HG02938 (cell line): Measurements from ENCODE around the gene SAMSN1.

Source experiments
- ATAC-seq: cut with Tn5 transposase; IDR thresholded peaks from one replicate; pipeline ENCODE4 v1.9.1; 2021; ENCODE audit warnings: mild to moderate bottlenecking, moderate library complexity; ENCODE audit not compliant: unreplicated experiment

SAMSN1 gene

DNA sequence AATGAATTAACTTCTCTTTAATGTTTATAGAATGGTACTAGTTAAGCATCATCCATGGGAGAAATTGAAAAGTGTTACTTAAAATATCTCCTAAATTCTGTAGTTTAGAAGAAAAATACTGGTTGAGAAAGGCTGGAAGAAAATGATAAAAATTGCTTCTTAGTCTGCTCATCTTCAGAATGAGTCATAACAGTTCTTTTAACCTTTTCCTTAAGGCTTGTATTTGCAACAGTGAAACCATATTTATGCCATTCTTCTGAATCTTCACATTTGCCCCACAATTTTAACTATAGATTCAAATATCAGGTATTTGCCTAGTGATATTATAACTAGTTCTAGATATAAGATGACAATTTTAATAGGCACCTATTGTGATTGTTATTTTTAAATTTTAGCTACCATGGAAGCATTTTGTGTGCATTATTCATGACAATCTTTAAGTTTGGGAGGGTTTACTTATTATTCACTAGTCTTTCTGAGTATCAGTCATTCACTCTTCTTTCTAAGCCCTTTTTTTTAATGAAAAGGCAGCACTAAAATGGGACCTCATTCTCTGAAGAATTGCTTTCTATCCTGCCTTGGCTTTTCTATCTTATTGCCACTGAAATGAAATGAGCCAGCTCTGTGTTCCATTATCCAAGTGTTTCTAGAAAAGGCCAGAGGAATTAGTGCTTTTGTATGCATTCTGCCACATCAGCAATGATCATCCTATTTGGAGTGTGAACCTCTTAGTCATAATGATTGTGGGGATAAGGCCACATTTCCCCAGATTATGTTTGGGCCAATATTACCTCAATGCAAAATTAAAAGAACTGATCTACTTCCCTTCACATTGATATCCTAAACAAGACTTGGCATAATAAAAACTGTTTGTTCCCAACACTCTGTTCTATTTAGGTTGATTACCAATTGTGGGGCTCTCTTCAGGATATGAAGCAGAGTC, 58.4 kb downstream of the SAMSN1 start:
- ATAC-seq, result no peak

DNA sequence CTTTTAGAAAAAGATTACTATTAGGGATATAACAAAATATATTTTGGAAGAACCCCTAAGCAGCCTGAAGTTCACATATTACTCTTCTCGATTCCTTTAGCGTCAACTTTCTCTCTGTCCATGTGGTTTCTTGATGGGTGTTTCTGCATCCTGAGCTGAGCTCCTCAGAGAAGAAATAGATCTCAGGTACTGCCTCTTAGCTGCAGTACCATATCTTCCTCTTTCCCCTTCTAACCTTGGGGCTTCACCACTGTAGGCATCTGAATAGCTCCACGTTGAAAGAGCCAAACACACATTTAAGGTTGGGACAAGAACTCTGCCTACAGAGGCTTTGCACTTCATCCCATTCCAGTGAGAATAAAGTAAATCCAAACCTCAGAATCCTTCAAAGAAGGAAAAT, 59.2 kb downstream of the SAMSN1 start:
- ATAC-seq, result no peak

DNA sequence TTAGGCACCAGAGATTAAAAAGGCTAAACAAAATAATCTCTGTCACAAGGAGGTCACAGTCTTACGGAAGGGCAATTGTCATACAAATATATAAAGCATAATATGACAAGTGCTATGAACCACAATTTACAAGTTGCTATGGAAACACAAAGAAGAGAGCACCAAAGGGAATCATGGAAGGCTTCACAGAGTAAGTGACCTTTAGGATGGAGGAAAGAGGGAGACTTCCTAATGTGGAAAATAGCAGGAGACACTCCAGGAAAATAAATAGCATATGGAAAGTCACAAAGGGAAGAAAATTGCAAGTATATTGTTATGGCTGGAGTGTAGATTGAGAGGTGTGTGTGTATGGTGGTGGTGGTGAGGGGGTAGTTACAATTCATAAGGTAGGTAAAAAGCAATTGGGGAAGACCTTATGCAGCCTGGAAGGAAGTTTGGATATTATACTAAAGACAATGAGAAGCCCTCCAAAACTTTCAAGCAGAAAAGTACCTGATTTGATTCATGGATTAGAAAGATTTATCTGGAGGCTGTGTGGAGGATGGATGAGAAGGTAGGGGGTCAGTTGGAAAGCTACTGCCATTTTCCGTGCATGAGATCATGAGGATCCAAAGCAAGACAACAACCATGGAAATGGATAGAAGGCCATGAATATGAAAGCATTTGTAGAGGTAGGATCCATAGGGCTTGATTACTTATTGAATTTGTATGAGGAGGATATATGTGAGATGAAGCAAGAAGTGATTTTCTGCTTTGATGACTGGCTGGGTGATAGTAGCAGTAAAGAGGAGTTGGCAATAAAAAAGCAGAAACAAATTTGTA, 61.7 kb downstream of the SAMSN1 start:
- no peak for ATAC-seq

DNA sequence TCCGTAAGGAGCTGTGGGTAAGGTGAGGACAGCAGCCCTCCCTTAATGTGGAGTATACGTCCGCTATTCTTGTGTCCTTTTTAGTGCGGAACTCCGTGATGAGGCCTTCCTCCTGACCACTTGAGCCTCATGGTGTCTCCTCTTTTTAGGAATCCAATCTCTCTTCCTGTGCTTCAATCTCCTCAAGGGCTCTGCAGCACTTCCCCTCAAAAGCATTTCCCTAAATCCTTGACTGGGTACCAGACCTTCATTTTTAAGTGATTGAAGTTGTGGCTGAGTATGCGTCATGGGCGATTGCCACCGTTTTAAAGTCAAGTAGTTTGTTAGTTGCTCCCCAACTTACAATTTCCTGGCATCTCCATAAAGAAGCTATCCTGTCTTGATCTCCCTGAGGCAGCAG, 62.8 kb downstream of the SAMSN1 start:
- no peak for ATAC-seq

DNA sequence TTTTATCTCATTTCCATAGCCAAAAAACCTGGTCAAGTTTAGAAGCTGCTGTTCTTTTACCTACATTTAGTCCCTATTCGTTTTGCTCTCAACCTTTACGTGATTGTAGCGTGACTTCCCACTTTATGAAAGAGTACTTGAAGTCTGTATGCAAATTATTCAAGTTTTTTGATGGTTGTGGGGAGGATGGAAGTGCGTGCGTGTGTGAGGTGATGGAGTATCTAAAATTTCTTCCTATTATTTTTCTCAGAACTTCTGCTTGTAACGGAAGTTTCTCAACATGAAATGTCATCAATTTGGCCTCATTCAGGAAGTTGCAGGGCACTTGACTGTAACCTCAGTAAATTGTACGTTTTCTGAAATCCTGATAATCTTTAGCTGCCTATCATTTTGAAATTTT, 64.0 kb downstream of the SAMSN1 start:
- ATAC-seq, result peak; percentile 49

DNA sequence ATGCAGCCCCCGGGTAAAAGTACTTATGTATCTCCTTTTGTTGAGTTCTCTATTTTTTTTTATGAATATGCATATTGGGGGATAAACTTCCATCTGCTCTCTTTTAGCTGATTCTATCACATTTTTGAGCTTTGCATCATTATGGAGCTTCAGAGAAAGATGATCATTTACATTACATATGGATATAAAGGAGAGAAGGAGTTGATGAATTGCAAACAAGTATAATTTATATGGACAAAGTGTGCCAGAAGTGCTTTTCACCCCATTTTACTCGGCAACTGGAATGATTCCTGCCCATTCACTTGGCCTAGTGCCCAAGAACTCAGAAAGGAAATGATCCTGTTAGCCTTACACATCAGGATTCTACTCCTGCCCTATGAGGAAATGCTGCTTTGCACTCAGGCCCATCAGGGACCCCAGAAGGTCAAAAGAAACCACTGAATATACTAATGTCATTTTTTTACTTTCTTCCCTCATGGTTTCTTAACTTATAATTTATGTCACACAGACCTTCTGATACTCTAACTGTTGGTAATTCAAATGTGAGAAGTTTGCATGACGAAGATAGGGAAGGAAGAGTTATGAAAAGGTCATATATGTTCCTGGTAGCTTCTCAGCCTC, 65.6 kb downstream of the SAMSN1 start:
- no peak for ATAC-seq

DNA sequence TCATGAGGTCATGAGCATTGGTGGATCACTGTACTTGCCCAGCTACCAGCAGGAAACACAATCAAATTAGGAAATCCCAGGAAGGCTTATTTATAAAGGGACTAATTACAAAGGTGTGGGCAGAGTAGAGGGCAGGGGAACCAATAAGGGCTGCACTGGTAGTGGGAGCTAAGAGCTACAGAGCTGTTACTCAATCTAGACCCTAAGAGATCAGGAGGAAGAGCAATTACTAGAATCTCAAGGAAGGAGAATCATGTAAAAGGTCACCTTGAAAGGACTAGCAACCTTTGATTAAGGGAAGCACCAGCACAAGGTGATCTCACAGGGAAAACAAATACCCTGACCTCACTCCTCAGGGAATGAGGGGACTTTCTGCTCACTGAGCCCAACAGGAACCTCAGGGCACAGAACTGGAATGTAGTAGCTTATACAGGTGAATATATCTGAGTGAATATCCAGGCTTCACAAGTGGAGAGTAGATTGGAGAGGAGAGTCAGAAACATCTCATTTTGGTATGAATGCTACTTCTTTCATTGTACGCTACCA, 66.8 kb downstream of the SAMSN1 start:
- no peak for ATAC-seq

DNA sequence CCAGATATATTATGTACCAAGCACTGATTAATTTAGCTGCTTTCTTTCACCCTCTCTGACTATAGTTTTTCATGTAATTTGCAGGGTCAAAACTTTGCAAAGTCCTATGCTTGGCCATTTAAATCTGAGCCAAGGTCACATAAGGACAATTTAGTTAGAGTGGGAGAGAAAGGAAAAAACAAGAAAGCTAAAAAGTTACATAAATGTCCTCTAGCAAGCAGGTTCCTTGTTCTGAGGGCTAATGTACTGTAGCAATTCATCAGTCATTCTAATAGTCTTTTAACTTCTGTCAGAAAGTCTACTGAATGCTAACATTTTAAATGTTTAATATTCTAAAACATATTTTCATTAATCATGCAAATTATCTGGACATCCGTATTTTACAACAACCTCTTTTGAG, 68.3 kb downstream of the SAMSN1 start:
- ATAC-seq, result no peak

DNA sequence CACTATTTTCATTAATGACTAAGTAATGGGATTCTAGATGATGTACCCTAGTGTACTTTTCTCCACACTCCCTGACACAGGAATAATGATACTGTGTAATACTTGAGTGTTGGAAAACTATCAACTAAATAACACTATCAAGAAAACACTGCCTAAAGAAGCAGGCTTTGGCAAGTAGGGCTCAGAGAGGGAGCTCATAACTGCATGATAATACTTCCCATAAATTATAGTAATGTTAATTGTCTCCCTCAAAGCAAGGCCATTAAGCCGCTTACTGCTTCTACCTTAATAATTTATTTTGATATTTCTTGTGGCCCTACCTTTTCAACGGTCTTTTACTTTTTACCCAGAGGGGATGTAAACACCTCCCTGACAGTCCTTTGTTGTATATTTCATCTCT, 69.0 kb downstream of the SAMSN1 start:
- ATAC-seq, result no peak

DNA sequence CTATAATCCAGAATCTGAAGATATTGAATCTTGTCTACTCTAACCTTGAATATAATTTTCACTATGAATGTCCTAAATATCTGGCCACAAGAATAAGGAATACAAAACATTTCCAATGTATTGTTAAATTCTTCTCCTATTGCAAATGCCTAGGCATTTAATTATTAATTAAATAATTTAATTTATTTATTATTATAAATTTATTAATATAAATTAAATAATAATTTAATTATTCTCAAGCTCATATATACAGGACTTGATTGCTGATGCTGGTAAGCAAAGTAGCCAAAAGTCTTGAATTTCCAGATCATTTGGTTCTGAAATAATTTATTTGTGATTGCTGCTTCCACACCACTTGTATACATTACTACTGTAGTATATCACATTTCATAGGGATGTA, 71.1 kb downstream of the SAMSN1 start:
- no peak for ATAC-seq

DNA sequence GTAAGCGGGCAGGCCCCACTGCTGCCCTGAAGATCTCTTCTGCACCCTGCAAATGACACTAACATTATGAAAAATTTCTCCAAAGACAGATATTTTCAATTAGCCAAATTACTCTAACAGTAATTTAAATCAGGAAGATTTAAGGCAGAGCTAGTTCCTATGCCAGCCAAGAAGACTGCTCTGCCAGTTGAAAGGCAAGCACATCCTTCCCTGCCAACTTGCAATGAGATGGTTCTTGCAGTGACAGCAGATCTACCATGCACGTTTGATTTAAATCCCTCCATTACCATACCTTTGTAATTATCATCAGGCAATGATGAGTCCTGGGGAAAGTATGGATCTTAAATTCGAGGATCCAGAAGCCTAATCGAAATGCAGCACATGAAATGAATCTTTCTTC, 76.5 kb downstream of the SAMSN1 start:
- no peak for ATAC-seq

DNA sequence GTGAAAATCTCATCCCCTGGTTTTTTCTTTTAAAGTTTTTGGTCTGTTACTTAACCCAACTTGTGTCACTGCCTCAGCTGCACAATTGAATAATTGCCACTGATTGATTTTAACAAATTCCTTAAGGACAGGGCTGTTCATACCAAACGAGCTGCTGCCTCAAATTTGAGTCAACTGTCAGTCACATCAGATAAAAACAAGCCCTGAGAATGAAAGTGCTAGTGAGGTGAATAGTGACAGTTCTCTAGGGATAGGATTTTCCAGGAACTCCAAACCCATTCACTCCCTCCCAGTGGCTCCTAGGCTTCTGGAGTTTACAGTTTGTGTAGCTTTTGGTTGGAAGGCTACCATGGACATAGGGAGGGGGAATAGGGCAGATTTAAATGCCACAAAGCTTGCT, 79.4 kb downstream of the SAMSN1 start:
- ATAC-seq, result no peak

DNA sequence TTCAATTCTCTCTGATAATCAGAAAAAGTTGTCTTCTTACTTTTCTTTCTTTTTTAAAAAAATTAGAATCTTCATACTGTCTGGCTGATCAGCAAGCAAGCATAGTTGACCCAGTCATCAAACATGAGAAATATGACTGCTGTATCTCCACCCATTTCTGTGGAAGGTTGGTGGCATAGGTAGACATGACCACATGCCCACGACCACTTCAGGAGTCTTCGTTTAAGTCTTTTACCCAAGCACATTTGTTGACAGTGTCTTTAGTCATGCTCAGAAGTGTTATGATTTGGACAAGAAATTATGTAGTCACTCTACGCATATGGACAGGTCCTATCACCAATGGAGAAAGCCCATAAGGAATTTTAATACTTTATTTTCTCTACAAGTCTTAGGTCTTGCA, 88.4 kb downstream of the SAMSN1 start:
- no peak for ATAC-seq

DNA sequence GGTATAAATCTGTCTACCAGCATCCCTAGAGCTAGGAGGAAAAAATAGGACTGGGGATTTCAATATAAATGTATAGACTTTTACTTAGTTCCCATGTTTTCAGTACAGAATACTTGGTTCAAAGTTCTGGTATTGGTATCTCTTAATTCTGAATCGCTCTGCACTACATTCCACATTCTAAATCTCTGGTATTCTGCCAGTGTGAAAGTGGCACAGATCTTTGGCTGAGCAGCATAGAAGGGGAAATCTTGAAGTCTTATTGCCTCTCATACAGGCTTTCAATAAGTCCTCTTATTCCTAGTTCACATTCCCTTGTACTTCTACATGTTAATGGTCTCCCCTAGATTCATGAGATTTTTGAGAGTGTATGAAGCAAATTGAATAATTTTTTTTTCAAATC, 89.2 kb downstream of the SAMSN1 start:
- ATAC-seq, result no peak

DNA sequence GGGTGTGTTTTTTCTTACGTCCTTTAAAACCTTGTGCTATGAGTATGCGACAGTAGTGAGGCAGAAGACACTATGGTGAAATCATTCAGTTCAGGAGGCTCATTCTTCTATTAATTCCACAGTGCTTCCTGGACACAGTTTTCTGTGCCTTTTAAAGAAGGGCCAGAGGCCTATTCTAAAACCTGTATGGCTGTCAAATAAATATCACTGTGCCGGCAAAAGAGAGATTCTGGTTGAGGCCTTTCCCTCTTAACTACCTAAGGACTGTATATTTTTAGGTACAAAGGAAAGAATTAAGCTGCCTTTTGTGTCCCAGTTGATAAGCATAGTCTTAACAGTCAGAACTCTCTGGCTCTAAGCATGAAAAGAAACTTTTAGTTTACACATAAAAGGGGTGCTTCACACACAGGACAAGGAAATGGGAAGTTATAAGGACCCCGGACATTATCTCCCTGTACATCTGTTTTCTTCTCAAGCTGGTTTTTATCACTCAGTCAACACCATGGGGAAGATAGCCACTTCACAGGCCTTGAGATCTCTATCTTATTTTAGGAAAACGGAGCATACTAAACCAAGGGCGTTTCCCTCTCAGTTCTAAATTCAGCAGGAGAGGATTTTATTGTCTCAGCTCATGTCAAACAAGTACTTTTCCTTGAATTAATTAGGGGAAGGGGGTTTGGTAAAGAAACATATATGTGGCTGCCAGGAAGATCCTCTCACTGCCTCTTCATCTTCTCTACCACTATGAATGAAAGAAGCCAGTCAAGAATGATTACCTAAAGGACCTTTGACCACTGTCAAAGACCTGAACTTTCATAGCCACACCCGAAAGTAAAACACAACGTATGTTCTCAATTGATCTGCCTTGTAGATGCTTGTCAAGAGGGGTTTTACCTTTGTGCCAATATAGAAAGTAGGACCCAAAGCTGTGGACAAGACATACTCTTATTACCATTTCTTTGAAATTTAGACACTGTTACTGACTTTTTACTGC, 91.8 kb downstream of the SAMSN1 start:
- ATAC-seq, result peak; percentile 84

DNA sequence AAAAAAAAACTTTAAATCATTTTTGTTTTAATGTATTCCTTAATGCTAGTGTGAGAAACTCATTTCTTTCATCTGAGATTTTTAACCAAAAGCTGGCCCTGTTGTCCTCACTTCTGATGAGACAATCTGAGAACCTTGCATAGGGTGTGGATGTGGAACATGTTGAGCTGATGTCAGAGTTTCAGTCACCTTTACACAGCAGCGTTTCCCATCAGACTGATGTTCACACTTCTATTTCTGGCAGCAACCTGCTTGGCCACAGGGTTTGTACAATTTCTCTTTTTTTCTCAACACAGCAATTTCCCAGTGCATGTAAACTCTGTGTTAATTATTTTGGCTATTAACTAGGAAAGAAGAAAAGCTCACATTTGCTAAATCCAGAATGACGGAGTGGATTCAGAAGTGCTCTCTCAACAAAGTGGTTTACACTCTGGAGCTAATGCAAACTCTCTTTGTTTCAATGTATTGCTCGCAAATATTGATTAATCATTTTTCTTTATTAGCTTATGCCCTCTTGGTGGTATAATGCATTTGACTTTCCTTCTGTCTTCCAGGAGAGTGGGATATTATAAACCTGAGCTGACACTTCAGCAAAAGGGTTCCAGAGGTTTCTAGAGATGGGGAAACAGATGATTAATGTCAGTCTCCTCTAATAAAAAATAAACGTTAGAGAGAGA, 92.6 kb downstream of the SAMSN1 start:
- peak; percentile 80 for ATAC-seq

DNA sequence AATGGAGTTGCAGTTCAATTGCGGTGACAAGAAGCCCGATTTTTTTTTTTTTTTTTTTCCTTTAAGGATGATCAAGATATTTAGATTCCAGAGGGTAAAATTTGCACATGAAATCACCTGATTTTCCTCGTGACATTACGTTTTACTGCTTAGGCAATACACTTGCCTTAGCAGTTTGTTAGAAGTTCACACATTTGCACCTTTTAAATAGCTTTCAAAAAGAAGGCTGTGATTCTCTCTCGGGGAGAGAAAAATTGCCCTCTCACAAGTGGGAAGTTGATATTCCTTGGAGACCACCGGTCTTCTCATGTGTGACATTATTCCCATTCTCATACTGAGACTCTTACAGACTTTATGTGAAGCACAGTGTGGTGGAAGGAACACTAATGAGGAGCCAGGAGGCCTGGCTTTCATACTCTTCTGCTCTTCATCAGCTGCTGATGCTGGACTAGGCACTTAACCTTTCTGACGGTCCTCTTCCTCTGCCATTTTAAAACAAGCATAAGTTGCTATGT, 93.3 kb downstream of the SAMSN1 start:
- no peak for ATAC-seq

DNA sequence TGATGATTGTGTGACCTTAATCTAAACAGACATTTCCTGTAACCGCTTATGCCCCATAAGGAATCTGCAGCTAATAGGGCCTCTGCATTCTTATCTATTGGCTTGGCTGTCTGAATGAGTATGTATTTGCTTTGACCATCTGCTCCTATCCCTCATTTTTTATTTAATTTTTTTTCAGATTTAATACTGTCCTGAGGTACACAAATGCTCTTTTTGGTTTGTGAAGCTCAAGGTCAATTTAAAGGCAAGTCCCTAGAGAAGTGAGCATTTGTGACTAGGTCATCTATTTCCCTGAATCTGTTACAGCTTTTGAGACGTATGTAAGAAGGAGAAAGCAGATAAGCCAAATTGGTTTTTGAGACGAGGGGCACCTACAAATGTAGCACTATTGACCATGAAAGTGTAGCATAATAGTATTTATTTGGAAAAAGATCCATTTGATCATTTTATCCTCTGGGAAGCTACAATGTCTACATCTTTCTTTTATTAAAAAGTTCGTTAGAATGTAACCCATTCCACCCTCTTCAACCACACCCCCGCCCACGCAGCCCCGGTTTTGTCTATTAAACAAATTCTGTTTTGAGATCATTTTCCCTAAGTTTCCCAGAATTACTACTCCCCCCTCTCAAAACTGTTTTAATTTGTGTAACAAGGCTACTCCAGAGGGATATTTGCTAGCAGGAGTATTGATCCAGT, 93.9 kb downstream of the SAMSN1 start:
- ATAC-seq, result no peak

DNA sequence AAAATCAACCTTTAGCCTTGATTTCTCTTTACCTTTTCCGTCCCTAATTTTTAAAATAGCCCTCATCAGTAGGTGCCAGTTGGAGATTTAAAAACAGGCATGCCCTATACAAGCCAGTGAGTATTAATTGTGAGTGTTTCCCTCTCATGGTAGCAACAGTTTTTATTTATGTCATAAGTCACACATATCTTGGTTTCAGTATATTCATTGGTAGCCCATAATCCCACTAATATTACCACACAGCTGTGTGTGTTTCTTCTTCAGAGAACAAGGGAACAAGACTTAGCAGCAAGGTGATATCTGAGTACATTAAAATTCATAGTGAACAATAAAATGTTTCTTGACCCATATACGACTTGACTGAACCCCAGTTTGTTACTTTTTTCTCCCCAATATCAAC, 94.6 kb downstream of the SAMSN1 start:
- no peak for ATAC-seq
